Lower leg skin (tissue), 3 donors: ENCODE results near the gene TRIO.

Source experiments
- POLR2A ChIP-seq, 2 donors: fragments of 450-650 bp; IDR thresholded peaks; one replicate each; pipeline ENCODE4 v1.6.1; 2016 to 2017; ENCODE audit warnings: antibody characterized with exemption in 2 of 2, mild to moderate bottlenecking in 1 of 2, moderate library complexity in 1 of 2
- TF ChIP-seq, protein P1 (sequence below), 3 donors: fragments of 450-650 bp; IDR thresholded peaks; one replicate each; pipeline ENCODE4 v1.5.1; 2016; ENCODE audit warnings: antibody characterized with exemption in 3 of 3, mild to moderate bottlenecking in 3 of 3, moderate library complexity in 2 of 3

DNA sequence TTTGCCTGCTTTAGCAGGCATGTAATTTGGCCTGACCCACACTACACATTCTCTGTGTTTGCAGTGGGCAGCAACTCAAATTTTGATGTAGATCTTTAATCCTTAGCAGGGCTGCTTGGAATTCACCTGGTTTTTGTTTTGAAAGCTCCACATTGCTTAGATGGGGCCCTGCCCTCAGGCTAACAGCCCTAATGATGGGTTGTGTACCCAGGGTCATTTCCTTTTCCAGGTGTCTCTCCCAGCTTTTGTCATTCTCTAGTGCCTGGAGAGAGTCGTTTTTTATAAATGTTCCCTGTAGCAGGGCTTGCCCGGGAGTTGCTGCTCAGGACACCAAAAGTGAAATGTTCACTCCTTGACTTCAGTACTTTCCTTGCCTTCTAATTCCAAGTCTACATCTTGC is 126.3 kb downstream of the TRIO start:
- TF ChIP-seq, protein P1, sequence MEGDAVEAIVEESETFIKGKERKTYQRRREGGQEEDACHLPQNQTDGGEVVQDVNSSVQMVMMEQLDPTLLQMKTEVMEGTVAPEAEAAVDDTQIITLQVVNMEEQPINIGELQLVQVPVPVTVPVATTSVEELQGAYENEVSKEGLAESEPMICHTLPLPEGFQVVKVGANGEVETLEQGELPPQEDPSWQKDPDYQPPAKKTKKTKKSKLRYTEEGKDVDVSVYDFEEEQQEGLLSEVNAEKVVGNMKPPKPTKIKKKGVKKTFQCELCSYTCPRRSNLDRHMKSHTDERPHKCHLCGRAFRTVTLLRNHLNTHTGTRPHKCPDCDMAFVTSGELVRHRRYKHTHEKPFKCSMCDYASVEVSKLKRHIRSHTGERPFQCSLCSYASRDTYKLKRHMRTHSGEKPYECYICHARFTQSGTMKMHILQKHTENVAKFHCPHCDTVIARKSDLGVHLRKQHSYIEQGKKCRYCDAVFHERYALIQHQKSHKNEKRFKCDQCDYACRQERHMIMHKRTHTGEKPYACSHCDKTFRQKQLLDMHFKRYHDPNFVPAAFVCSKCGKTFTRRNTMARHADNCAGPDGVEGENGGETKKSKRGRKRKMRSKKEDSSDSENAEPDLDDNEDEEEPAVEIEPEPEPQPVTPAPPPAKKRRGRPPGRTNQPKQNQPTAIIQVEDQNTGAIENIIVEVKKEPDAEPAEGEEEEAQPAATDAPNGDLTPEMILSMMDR (IDR thresholded peaks at IDR 0.05) = no peak
- no peak for TF ChIP-seq POLR2A (IDR thresholded peaks at IDR 0.05)
